A673 (cell line): Measurements from ENCODE around the gene TOP2A. TPM values are rescaled to one million over a fixed set of nuclear protein-coding genes. Genes with fewer than 3 reads are reported as not detected.

Experiments
- BruUV-seq: library from RNA; stranded (reverse); fragments of 400-500 nt; replicated peaks from 2 replicates; lab custom pipeline; 2021; lab: Mats Ljungman, UMichigan
- CTCF ChIA-PET: fragments of 300-600 bp; sonication (Branson Sonifier 250); formaldehyde crosslinking; loops from one replicate; lab custom pipeline; 2022; ENCODE audit warnings: antibody characterized with exemption; lab: Charles Lee
- POLR2A ChIA-PET: fragments of 300-600 bp; sonication (Branson Sonifier 250); formaldehyde crosslinking; loops from one replicate; lab custom pipeline; 2022; ENCODE audit warnings: antibody characterized with exemption; ENCODE audit not compliant: low non-redundant PET; lab: Charles Lee
- DNase-seq: peaks from one replicate; pipeline ENCODE4 v3.0.0-alpha.2; 2015; ENCODE audit warnings: low spot score
- H3K27ac ChIP-seq: fragments of 200-600 bp; sonication (generic); 2 replicates; pipeline ENCODE4 v1.5.1; 2016; ENCODE audit warnings: mixed run types, low read depth, mild to moderate bottlenecking, mixed read lengths, antibody characterized with exemption, low read length; ENCODE audit not compliant: poor library complexity, severe bottlenecking
- H3K27me3 ChIP-seq: fragments of 200-600 bp; sonication (generic); replicated peaks from 2 replicates; pipeline ENCODE4 v1.6.1; 2017; ENCODE audit warnings: mixed run types, low read depth, mild to moderate bottlenecking, mixed read lengths, antibody characterized with exemption, low read length; ENCODE audit not compliant: insufficient read depth, poor library complexity
- H3K36me3 ChIP-seq: fragments of 200-600 bp; sonication (generic); 2 replicates; pipeline ENCODE4 v1.6.1; 2016; ENCODE audit warnings: mixed run types, mild to moderate bottlenecking, mixed read lengths, antibody characterized with exemption, low read length; ENCODE audit not compliant: insufficient read depth, poor library complexity, severe bottlenecking
- H3K4me1 ChIP-seq: fragments of 200-600 bp; sonication (generic); 2 replicates; pipeline ENCODE4 v1.6.1; 2017; ENCODE audit warnings: mixed run types, mild to moderate bottlenecking, mixed read lengths, antibody characterized with exemption, low read length; ENCODE audit not compliant: insufficient read depth, poor library complexity, severe bottlenecking
- H3K4me3 ChIP-seq: fragments of 200-600 bp; sonication (generic); 2 replicates; pipeline ENCODE4 v1.5.1; 2016; ENCODE audit warnings: low read depth, mixed run types, mild to moderate bottlenecking, mixed read lengths, low read length; ENCODE audit not compliant: poor library complexity, severe bottlenecking
- H3K9me3 ChIP-seq: fragments of 200-600 bp; sonication (generic); 2 replicates; pipeline ENCODE4 v1.6.1; 2016; ENCODE audit warnings: mixed run types, low read depth, mild to moderate bottlenecking, mixed read lengths, antibody characterized with exemption, low read length; ENCODE audit not compliant: poor library complexity, severe bottlenecking
- EZH2 ChIP-seq: fragments of 200-600 bp; sonication (generic); IDR thresholded peaks from 2 replicates; pipeline ENCODE4 v1.6.1; 2017; ENCODE audit warnings: borderline replicate concordance, low read depth, mild to moderate bottlenecking, mixed read lengths, antibody characterized with exemption, low read length; ENCODE audit not compliant: poor library complexity, severe bottlenecking
- intact Hi-C: fragments of 100-400 bp; cut with micrococcal nuclease; formaldehyde crosslinking; loops from one replicate; pipeline ENCODE4 v1.10.0; 2022; ENCODE audit not compliant: unreplicated experiment
- total RNA-seq: library from RNA; stranded (reverse); gene quantifications from 2 replicates; pipeline ENCODE4 v1.2.3, GENCODE V29; 2021
- TF ChIP-seq, protein P1 (sequence below): fragments of 300-800, 200-600 bp; sonication (generic); conservative IDR thresholded peaks from 2 replicates; pipeline ENCODE4 v1.5.1; 2017; ENCODE audit warnings: low read depth, mild to moderate bottlenecking, antibody characterized with exemption, low read length, moderate library complexity, mixed read lengths

TOP2A gene
- total RNA-seq, 1 experiment from 2014 or later: 188 TPM

DNA sequence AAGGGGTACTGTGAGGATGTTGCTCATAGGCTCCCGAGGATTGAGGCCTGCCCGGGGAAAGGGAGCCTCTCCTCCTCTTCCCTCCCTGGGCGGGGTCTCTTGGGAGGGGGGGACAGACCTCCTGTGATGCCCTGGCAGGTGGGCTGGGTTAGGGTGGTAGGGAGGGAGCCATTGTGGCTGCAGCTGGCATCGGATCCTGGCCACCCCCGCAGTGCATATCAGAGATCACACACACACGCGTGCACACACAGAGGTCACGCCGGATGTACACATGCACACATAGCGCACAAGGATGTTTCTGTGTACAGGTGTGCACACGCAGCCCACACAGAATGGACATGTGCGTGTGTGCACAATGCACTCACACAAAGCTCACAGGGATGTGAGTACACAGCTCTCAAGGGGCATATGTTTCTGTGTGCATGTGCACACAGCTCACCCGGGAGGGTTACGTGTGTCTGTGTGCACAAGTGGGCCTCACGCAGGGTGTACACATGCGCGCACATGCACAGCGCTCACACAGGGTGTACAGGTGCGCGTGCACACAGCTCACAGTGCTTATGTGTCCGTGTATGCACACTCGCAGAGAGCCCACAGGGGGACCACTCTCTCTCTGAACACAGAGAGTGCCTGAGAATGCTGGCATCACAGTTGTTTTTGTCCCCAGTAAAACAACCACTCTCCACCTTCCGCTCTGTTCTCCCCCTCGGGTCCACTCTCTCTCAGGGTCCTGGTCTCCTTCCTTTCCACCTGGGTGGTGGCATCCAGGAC is 55.6 kb downstream of the TOP2A start:
- Histone ChIP-seq H3K36me3 (no peaks in the 10 kb centered on the region), H3K4me3 (peak overlapping the region; percentile 42), H3K9me3 (no peaks in the 10 kb centered on the region), H3K4me1 (no peaks in the 10 kb centered on the region), H3K27ac (no peak overlapping the region), H3K27me3 (no peaks in the 10 kb centered on the region)
- ChIA-PET POLR2A (no interaction called here), CTCF (interaction anchor here (0.6 to 1.5 kb wide), 4 partner anchors 171 to 1301 kb away, joined by 3 to 6 read pairs (median 4); no protein-coding TSS in a partner anchor)
- BruUV-seq: no TSS peak
- DNase-seq: no peak
- no peak for TF ChIP-seq EZH2
- TF ChIP-seq, protein P1, sequence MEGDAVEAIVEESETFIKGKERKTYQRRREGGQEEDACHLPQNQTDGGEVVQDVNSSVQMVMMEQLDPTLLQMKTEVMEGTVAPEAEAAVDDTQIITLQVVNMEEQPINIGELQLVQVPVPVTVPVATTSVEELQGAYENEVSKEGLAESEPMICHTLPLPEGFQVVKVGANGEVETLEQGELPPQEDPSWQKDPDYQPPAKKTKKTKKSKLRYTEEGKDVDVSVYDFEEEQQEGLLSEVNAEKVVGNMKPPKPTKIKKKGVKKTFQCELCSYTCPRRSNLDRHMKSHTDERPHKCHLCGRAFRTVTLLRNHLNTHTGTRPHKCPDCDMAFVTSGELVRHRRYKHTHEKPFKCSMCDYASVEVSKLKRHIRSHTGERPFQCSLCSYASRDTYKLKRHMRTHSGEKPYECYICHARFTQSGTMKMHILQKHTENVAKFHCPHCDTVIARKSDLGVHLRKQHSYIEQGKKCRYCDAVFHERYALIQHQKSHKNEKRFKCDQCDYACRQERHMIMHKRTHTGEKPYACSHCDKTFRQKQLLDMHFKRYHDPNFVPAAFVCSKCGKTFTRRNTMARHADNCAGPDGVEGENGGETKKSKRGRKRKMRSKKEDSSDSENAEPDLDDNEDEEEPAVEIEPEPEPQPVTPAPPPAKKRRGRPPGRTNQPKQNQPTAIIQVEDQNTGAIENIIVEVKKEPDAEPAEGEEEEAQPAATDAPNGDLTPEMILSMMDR: no peak
- intact Hi-C loops: no loop called here

GRCh38 chr17:40361063-40361924 is 56.4 kb downstream of the TOP2A start:
- no peak for DNase-seq
- Histone ChIP-seq H3K9me3 (no peaks in the 10 kb centered on the region), H3K27ac (no peak overlapping the region), H3K4me3 (no peak overlapping the region), H3K27me3 (no peaks in the 10 kb centered on the region), H3K4me1 (no peaks in the 10 kb centered on the region), H3K36me3 (no peaks in the 10 kb centered on the region)
- ChIA-PET POLR2A (no interaction called here), CTCF (interaction anchor here (0.6 kb wide), 2 partner anchors 115 to 325 kb away, joined by 3 read pairs; no protein-coding TSS in a partner anchor)
- TF ChIP-seq, protein P1: no peak
- TF ChIP-seq EZH2: no peak
- BruUV-seq: no TSS peak
- intact Hi-C loops: no loop called here

- no peaks in the 10 kb centered on the region for H3K9me3 ChIP-seq
- no peak overlapping the region for H3K4me3 ChIP-seq
- CTCF ChIA-PET: no interaction called here
- intact Hi-C loops: no loop called here
- no peak overlapping the region for H3K27ac ChIP-seq
- POLR2A ChIA-PET: no interaction called here
- no peaks in the 10 kb centered on the region for H3K27me3 ChIP-seq
- H3K36me3 ChIP-seq: peaks cover 3% of the 10 kb centered on the region
- no peaks in the 10 kb centered on the region for H3K4me1 ChIP-seq
- no TSS peak for BruUV-seq
- no peak for DNase-seq
- TF ChIP-seq, protein P1: no peak
- no peak for TF ChIP-seq EZH2
Measured at GRCh38 chr17:40360091-40360490, 57.6 kb downstream of the TOP2A start.
